ENCODE measurements around the gene SESN2.

Gene SESN2

GRCh38 chr1:28281608-28282425, 22.5 kb downstream of the SESN2 start:
- no peak overlapping the region for H3K4me3 ChIP-seq (ENCODE audit: low read depth, low read length)
- no peak overlapping the region for H3K9ac ChIP-seq
- H3K36me3 ChIP-seq (ENCODE audit: control insufficient read depth, insufficient read depth, low read length) = no peaks in the 10 kb centered on the region
- no peaks in the 10 kb centered on the region for H3K9me3 ChIP-seq (ENCODE audit: control insufficient read depth, low read length)
- H3K4me1 ChIP-seq = no peaks in the 10 kb centered on the region
- no peak overlapping the region for H3K27ac ChIP-seq
- TF ChIP-seq CTCF (IDR thresholded peaks at IDR 0.05) = no peak
- no peak overlapping the region for H2AFZ ChIP-seq
- no peaks in the 10 kb centered on the region for H3K27me3 ChIP-seq (ENCODE audit: control insufficient read depth, insufficient read depth, low read length)
- no peaks in the 10 kb centered on the region for H3K79me2 ChIP-seq
- H3K4me2 ChIP-seq (ENCODE audit: low read length) = no peak overlapping the region

- TF ChIP-seq CTCF (IDR thresholded peaks at IDR 0.05) = no peak
- no peaks in the 10 kb centered on the region for H3K79me2 ChIP-seq
- no peaks in the 10 kb centered on the region for H3K27me3 ChIP-seq (ENCODE audit: control insufficient read depth, insufficient read depth, low read length)
- no peak overlapping the region for H3K4me3 ChIP-seq (ENCODE audit: low read depth, low read length)
- no peaks in the 10 kb centered on the region for H3K36me3 ChIP-seq (ENCODE audit: control insufficient read depth, insufficient read depth, low read length)
- no peaks in the 10 kb centered on the region for H3K4me1 ChIP-seq
- no peaks in the 10 kb centered on the region for H3K9me3 ChIP-seq (ENCODE audit: control insufficient read depth, low read length)
- H3K9ac ChIP-seq = no peak overlapping the region
- no peak overlapping the region for H3K27ac ChIP-seq
- no peak overlapping the region for H3K4me2 ChIP-seq (ENCODE audit: low read length)
- H2AFZ ChIP-seq = no peak overlapping the region
Observed at GRCh38 chr1:28282426-28283407, 23.4 kb downstream of the SESN2 start.

- no peaks in the 10 kb centered on the region for H3K36me3 ChIP-seq (ENCODE audit: control insufficient read depth, insufficient read depth, low read length)
- H3K27me3 ChIP-seq (ENCODE audit: control insufficient read depth, insufficient read depth, low read length) = no peaks in the 10 kb centered on the region
- no peak overlapping the region for H3K27ac ChIP-seq
- H2AFZ ChIP-seq = no peak overlapping the region
- H3K4me2 ChIP-seq (ENCODE audit: low read length) = no peak overlapping the region
- no peaks in the 10 kb centered on the region for H3K79me2 ChIP-seq
- no peak for TF ChIP-seq CTCF (IDR thresholded peaks at IDR 0.05)
- no peak overlapping the region for H3K9ac ChIP-seq
- no peaks in the 10 kb centered on the region for H3K9me3 ChIP-seq (ENCODE audit: control insufficient read depth, low read length)
- H3K4me3 ChIP-seq (ENCODE audit: low read depth, low read length) = no peak overlapping the region
- no peaks in the 10 kb centered on the region for H3K4me1 ChIP-seq
Observed at GRCh38 chr1:28286111-28286510, 26.8 kb downstream of the SESN2 start.

GRCh38 chr1:28288487-28288886, 29.2 kb downstream of the SESN2 start:
- H3K4me3 ChIP-seq (ENCODE audit: low read depth, low read length) = no peak overlapping the region
- H3K27me3 ChIP-seq (ENCODE audit: control insufficient read depth, insufficient read depth, low read length) = no peaks in the 10 kb centered on the region
- no peak overlapping the region for H3K4me2 ChIP-seq (ENCODE audit: low read length)
- H3K9ac ChIP-seq = no peak overlapping the region
- no peaks in the 10 kb centered on the region for H3K36me3 ChIP-seq (ENCODE audit: control insufficient read depth, insufficient read depth, low read length)
- H3K4me1 ChIP-seq = no peaks in the 10 kb centered on the region
- no peak overlapping the region for H2AFZ ChIP-seq
- no peak overlapping the region for H3K27ac ChIP-seq
- no peaks in the 10 kb centered on the region for H3K79me2 ChIP-seq
- no peak for TF ChIP-seq CTCF (IDR thresholded peaks at IDR 0.05)
- H3K9me3 ChIP-seq (ENCODE audit: control insufficient read depth, low read length) = no peaks in the 10 kb centered on the region

Data from parathyroid adenoma (tissue), 2 donors.